MCF 10A (cell line): ENCODE results near the gene OBSCN. TPM values are rescaled to one million over a fixed set of nuclear protein-coding genes. Genes with fewer than 3 reads are reported as not detected.
"Not testable (repeated sequence)": the region's sequence is repeated elsewhere in the genome, so short reads cannot be mapped to it uniquely, and the experiment has no call there.

Experiments used
- BruUV-seq: library from RNA; stranded (reverse); fragments of 400-500 nt; replicated peaks from 2 replicates; lab custom pipeline; 2021; lab: Mats Ljungman, UMichigan
- CTCF ChIA-PET: fragments of 300-600 bp; sonication (Branson Sonifier 250); formaldehyde crosslinking; extraction: SDS; loops from one replicate; lab custom pipeline; 2021; ENCODE audit warnings: antibody characterized with exemption, inconsistent platforms; lab: Yijun Ruan, JAX
- POLR2A ChIA-PET: fragments of 300-600, 350-650 bp; sonication (Branson Sonifier 250); formaldehyde crosslinking; extraction: SDS; loops from one replicate; lab custom pipeline; 2020; ENCODE audit warnings: antibody characterized with exemption, inconsistent platforms; lab: Yijun Ruan, JAX
- DNase-seq: peaks from one replicate; pipeline ENCODE4 v3.0.0-alpha.2; 2018; ENCODE audit not compliant: unreplicated experiment
- H3K27ac Mint-ChIP-seq: one replicate; pipeline ENCODE4 v1.8.0; 2022; ENCODE audit warnings: mild to moderate bottlenecking, low read depth, mixed read lengths; ENCODE audit not compliant: unreplicated experiment
- H3K27me3 Mint-ChIP-seq: one replicate; pipeline ENCODE4 v1.8.0; 2022; ENCODE audit warnings: mixed read lengths; ENCODE audit not compliant: insufficient read depth, unreplicated experiment
- H3K36me3 Mint-ChIP-seq: one replicate; pipeline ENCODE4 v1.8.0; 2022; ENCODE audit warnings: mild to moderate bottlenecking, moderate library complexity, mixed read lengths; ENCODE audit not compliant: insufficient read depth, unreplicated experiment
- H3K4me1 Mint-ChIP-seq: one replicate; pipeline ENCODE4 v1.8.0; 2022; ENCODE audit warnings: mixed read lengths; ENCODE audit not compliant: insufficient read depth, unreplicated experiment
- H3K4me3 Mint-ChIP-seq: one replicate; pipeline ENCODE4 v1.8.0; 2022; ENCODE audit warnings: mild to moderate bottlenecking, moderate library complexity, mixed read lengths; ENCODE audit not compliant: unreplicated experiment
- H3K9me3 Mint-ChIP-seq: one replicate; pipeline ENCODE4 v1.8.0; 2022; ENCODE audit warnings: mixed read lengths; ENCODE audit not compliant: unreplicated experiment
- intact Hi-C: fragments of 100-400 bp; cut with micrococcal nuclease; formaldehyde crosslinking; loops from 2 replicates; pipeline ENCODE4 v1.14.1; 2022
- total RNA-seq: library from RNA; stranded (reverse); gene quantifications from 2 replicates; pipeline ENCODE4 v1.2.3, GENCODE V29; 2022
- TF ChIP-seq, protein P1 (sequence below): fragments of 200-600 bp; IDR thresholded peaks from one replicate; pipeline ENCODE4 v1.8.0; 2022; ENCODE audit warnings: antibody characterized with exemption, mild to moderate bottlenecking; ENCODE audit not compliant: unreplicated experiment

OBSCN gene
- total RNA-seq, 1 experiment from 2014 or later = 22.6 TPM

DNA sequence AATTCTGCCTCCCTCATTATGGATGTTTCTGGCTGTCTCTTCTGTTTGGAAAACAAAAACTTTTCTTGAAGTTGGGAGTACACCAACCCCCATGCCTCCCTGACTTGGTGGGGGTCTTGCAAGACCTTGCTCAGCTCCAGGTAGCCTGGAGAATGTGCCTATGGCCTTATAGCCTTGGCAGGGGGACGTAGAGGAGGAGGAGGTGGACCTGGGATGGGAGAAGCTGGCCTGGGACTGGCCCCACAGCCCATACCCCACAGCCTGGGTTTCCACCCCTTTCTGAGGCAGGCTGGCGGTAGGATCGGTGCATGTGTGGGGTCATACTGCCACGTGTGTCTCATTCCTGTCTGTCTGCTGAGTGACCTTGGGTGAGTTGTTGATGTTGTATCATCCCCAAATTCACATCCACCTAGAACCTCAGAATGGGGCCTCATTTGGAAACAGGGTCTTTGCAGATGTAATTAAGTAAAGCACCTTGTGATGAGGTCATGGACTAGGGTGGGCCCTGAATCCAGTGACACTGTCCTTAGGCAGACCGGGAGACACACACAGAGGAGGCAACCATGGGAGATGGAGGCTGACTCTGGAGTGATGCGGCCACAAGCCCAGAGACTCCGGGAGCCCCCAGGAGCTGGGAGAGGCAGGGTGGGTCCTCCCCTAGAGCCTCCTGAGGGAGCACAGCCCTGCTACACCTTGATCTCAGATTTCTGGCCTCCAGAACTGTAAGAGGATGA lies 18.5 kb downstream of the OBSCN start:
- no peaks in the 10 kb centered on the region for H3K27me3 Mint-ChIP-seq
- intact Hi-C loops = no loop called here
- H3K27ac Mint-ChIP-seq = peak overlapping the region; percentile 93
- CTCF ChIA-PET = interaction anchor here (0.5 to 5.4 kb wide), 13 partner anchors 9 to 1435 kb away, joined by 3 to 28 read pairs (median 5); no protein-coding TSS in a partner anchor
- DNase-seq = no peak
- no peaks in the 10 kb centered on the region for H3K9me3 Mint-ChIP-seq
- TF ChIP-seq, protein P1, sequence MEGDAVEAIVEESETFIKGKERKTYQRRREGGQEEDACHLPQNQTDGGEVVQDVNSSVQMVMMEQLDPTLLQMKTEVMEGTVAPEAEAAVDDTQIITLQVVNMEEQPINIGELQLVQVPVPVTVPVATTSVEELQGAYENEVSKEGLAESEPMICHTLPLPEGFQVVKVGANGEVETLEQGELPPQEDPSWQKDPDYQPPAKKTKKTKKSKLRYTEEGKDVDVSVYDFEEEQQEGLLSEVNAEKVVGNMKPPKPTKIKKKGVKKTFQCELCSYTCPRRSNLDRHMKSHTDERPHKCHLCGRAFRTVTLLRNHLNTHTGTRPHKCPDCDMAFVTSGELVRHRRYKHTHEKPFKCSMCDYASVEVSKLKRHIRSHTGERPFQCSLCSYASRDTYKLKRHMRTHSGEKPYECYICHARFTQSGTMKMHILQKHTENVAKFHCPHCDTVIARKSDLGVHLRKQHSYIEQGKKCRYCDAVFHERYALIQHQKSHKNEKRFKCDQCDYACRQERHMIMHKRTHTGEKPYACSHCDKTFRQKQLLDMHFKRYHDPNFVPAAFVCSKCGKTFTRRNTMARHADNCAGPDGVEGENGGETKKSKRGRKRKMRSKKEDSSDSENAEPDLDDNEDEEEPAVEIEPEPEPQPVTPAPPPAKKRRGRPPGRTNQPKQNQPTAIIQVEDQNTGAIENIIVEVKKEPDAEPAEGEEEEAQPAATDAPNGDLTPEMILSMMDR = no peak
- BruUV-seq = no TSS peak
- H3K36me3 Mint-ChIP-seq = peaks cover 6% of the 10 kb centered on the region
- H3K4me1 Mint-ChIP-seq = peaks cover 15% of the 10 kb centered on the region
- POLR2A ChIA-PET = interaction anchor here (0.6 to 0.8 kb wide), 2 partner anchors 11 to 163 kb away, joined by 3 to 4 read pairs; no protein-coding TSS in a partner anchor
- H3K4me3 Mint-ChIP-seq = no peak overlapping the region

GRCh38 chr1:228226956-228227791 lies 19.3 kb downstream of the OBSCN start:
- intact Hi-C loops = no loop called here
- H3K27me3 Mint-ChIP-seq = no peaks in the 10 kb centered on the region

GRCh38 chr1:228228147-228228546 lies 20.3 kb downstream of the OBSCN start:
- not testable (repeated sequence) for DNase-seq, H3K27me3 Mint-ChIP-seq, BruUV-seq, H3K9me3 Mint-ChIP-seq
- ChIA-PET POLR2A (interaction anchor here (0.6 to 3.5 kb wide), 17 partner anchors 10 to 258 kb away, joined by 3 to 23 read pairs (median 5); partner anchors contain the start of genes IBA57, OBSCN and TRIM11), CTCF (interaction anchor here (0.7 to 2.5 kb wide), 10 partner anchors 9 to 230 kb away, joined by 3 to 9 read pairs (median 4); a partner anchor contains a TSS)
- H3K36me3 Mint-ChIP-seq = peaks cover 13% of the 10 kb centered on the region
- intact Hi-C loops = loop anchor here (1.0 to 2.0 kb wide), 3 partner anchors 15 to 231 kb away; partner anchors contain the start of gene IBA57
- H3K4me3 Mint-ChIP-seq = peak overlapping the region; percentile 44
- peak overlapping the region; percentile 93 for H3K27ac Mint-ChIP-seq
- H3K4me1 Mint-ChIP-seq = peaks cover 15% of the 10 kb centered on the region

More at GRCh38 chr1:228226956-228227791, 19.3 kb downstream of the OBSCN start:
- DNase-seq = peak; percentile 42
- BruUV-seq = no TSS peak
- peaks cover 15% of the 10 kb centered on the region for H3K4me1 Mint-ChIP-seq
- TF ChIP-seq, protein P1 = peak; percentile 31
- ChIA-PET POLR2A (interaction anchor here (0.6 to 3.5 kb wide), 11 partner anchors 12 to 259 kb away, joined by 3 to 23 read pairs (median 4); a partner anchor contains a TSS), CTCF (interaction anchor here (0.6 to 5.4 kb wide), 16 partner anchors 8 to 1434 kb away, joined by 3 to 28 read pairs (median 4); no protein-coding TSS in a partner anchor)
- H3K9me3 Mint-ChIP-seq = no peaks in the 10 kb centered on the region
- H3K36me3 Mint-ChIP-seq = peaks cover 6% of the 10 kb centered on the region
- peak overlapping the region; percentile 93 for H3K27ac Mint-ChIP-seq
- H3K4me3 Mint-ChIP-seq = no peak overlapping the region

DNA sequence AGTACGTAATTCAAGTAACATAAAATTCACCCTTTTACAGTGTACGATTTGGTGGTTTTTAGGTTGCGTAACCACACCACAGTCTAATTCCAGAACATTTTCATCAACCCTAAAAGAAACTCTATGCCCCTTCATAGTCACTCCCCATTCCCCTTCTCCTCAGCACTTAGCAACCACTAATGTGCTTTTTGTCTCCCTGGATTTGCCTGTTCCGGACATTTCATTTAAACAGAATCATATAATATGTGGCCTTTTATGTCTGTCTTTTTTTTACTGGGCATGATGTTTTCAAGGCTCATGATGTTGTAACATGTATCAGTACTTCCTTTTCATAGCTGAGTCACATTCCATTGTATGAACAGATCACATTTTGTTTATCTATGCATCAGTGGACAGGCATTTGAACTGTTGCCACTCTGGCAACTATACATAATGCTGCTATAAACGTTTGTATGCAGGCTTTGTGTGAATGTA lies 20.8 kb downstream of the OBSCN start:
- Mint-ChIP-seq H3K4me3 (peak overlapping the region; percentile 44), H3K27ac (peak overlapping the region; percentile 93), H3K27me3 (no peaks in the 10 kb centered on the region), H3K9me3 (peaks cover 5% of the 10 kb centered on the region), H3K4me1 (peaks cover 15% of the 10 kb centered on the region), H3K36me3 (peaks cover 16% of the 10 kb centered on the region)
- CTCF ChIA-PET = interaction anchor here (0.6 to 2.5 kb wide), 9 partner anchors 9 to 230 kb away, joined by 3 to 9 read pairs (median 4); a partner anchor contains a TSS
- no TSS peak for BruUV-seq
- intact Hi-C loops = loop anchor here (1.0 to 2.0 kb wide), 3 partner anchors 15 to 230 kb away; partner anchors contain the start of gene IBA57
- peak; percentile 97 for DNase-seq
- POLR2A ChIA-PET = interaction anchor here (0.6 to 3.5 kb wide), 21 partner anchors 9 to 1045 kb away, joined by 3 to 23 read pairs (median 4); partner anchors contain the start of genes IBA57, OBSCN and TRIM11
- TF ChIP-seq, protein P1 = no peak
